ENCODE measurements around the gene PATJ. TPM values are rescaled to one million over a fixed set of nuclear protein-coding genes. Genes with fewer than 3 reads are reported as not detected.
A peak's percentile ranks its signal among the peaks of the same experiment; 100 is the strongest.

The PATJ gene
- total and polyA plus RNA-seq, 2 of the 13 experiments (the other 11 are each of a cell fraction or from before 2014, with no cell fraction given) = 6.2 to 16.8 TPM

- TF ChIP-seq CERS6 (CRISPR knock-in tag; IDR thresholded peaks at IDR 0.05) (no peak), RNF2 (conservative IDR thresholded peaks at IDR 0.05; ENCODE audit: low read depth) (0 out of 2 replicates have a peak, but pooled peaks have one; percentile 22), HNF1B (CRISPR knock-in tag; IDR thresholded peaks at IDR 0.05) (no peak), PRDM15 (CRISPR knock-in tag; IDR thresholded peaks at IDR 0.05) (no peak), JUND (CRISPR knock-in tag; IDR thresholded peaks at IDR 0.05) (no peak), ZFY (CRISPR knock-in tag; IDR thresholded peaks at IDR 0.05) (peak; percentile 58), HNRNPL (IDR thresholded peaks at IDR 0.05; ENCODE audit: low read depth, low read length) (peak; percentile 67), ZNF709 (CRISPR knock-in tag; IDR thresholded peaks at IDR 0.05) (peak; percentile 18; the same call in 1 of the 2 replicates), ATF3 (CRISPR knock-in tag; IDR thresholded peaks at IDR 0.05) (no peak), NFE2L1 (CRISPR knock-in tag; IDR thresholded peaks at IDR 0.05; ENCODE audit: borderline replicate concordance) (0 out of 2 replicates have a peak, but pooled peaks have one; percentile 24), ZNF563 (CRISPR knock-in tag; IDR thresholded peaks at IDR 0.05) (peak; percentile 21; the same call in 1 of the 2 replicates), RAD21 (CRISPR knock-in tag; IDR thresholded peaks at IDR 0.05) (0 out of 2 replicates have a peak, but pooled peaks have one; percentile 5), UBTF (CRISPR knock-in tag; IDR thresholded peaks at IDR 0.05) (peak; percentile 55), TAF1 (CRISPR knock-in tag; IDR thresholded peaks at IDR 0.05) (0 out of 2 replicates have a peak, but pooled peaks have one; percentile 16), PATZ1 (CRISPR knock-in tag; IDR thresholded peaks at IDR 0.05) (0 out of 2 replicates have a peak, but pooled peaks have one; percentile 7)
Observed at GRCh38 chr1:61742620-61743430, 545 bp downstream of the PATJ start (continued).
